Hepatocyte (in vitro differentiated cells): ENCODE results near the gene C2orf78.

Experiments
- EZH2 ChIP-seq: fragments of 200-600 bp; sonication (generic); IDR thresholded peaks from 2 replicates; pipeline ENCODE4 v1.6.1; 2016; ENCODE audit warnings: antibody characterized with exemption, mild to moderate bottlenecking, borderline replicate concordance
- EZH2phosphoT487 ChIP-seq: fragments of 200-600 bp; sonication (generic); IDR thresholded peaks from one replicate; pipeline ENCODE4 v1.6.1; 2018; ENCODE audit warnings: antibody characterized with exemption, mild to moderate bottlenecking, low read depth, moderate library complexity; ENCODE audit not compliant: unreplicated experiment, severe bottlenecking
- TF ChIP-seq, protein P1 (sequence below): fragments of 200-600 bp; sonication (generic); IDR thresholded peaks from 2 replicates; pipeline ENCODE4 v1.5.1; 2016; ENCODE audit warnings: antibody characterized with exemption, mild to moderate bottlenecking; ENCODE audit not compliant: poor library complexity

GRCh38 chr2:73855526-73855925 is 71.5 kb downstream of the C2orf78 start:
- TF ChIP-seq, protein P1, sequence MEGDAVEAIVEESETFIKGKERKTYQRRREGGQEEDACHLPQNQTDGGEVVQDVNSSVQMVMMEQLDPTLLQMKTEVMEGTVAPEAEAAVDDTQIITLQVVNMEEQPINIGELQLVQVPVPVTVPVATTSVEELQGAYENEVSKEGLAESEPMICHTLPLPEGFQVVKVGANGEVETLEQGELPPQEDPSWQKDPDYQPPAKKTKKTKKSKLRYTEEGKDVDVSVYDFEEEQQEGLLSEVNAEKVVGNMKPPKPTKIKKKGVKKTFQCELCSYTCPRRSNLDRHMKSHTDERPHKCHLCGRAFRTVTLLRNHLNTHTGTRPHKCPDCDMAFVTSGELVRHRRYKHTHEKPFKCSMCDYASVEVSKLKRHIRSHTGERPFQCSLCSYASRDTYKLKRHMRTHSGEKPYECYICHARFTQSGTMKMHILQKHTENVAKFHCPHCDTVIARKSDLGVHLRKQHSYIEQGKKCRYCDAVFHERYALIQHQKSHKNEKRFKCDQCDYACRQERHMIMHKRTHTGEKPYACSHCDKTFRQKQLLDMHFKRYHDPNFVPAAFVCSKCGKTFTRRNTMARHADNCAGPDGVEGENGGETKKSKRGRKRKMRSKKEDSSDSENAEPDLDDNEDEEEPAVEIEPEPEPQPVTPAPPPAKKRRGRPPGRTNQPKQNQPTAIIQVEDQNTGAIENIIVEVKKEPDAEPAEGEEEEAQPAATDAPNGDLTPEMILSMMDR, result no peak
- TF ChIP-seq EZH2 (no peak), EZH2phosphoT487 (no peak)
